HG02973 (cell line): Measurements from ENCODE around the gene PRDM11.

Experiments
- ATAC-seq: cut with Tn5 transposase; IDR thresholded peaks from one replicate; pipeline ENCODE4 v1.9.1; 2021; ENCODE audit warnings: moderate library complexity; ENCODE audit not compliant: unreplicated experiment

Gene PRDM11

GRCh38 chr11:45258982-45259530, 112.6 kb downstream of the PRDM11 start:
- ATAC-seq, result no peak

- no peak for ATAC-seq
Observed at GRCh38 chr11:45259592-45259991, 113.2 kb downstream of the PRDM11 start.

DNA sequence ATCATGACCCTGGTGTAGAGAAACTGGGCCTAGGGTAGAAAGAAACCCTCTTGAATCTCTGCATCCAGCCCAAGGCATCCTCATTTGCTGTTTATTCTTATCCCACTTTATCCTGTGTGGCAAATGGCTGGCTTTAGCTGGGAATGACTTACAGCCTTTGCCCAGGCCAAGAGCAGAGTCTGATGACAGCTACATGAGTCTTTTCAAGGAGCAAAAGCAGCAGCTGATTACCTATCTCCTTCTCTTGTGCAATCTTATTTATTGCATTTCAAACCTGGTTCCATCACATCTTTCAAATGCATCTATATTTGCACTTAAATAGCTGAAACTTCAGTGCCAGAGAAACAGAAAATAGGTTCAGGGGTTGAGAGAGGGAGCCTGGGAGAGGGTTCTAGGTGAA, 113.6 kb downstream of the PRDM11 start:
- no peak for ATAC-seq

DNA sequence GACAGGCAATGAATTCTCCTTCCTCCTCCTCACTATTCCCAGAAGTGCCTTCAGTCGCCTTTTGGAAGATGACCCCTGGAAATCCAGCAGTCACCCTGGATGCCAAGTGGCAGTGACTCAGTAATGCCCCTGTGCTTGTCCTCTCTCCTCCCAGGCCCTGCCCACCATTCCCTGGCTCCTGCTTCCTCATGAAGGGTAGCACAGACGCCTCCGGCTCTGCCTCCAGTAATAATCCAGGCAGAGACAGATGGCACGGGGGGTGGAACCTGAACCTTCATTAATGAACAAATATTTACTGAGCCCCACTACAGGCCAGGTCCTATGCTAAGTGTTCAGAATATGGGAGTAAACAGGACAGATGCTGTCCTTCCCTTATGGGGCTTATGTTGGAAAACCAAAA, 116.5 kb downstream of the PRDM11 start:
- ATAC-seq, result no peak

- no peak for ATAC-seq
Observed at GRCh38 chr11:45263773-45264172, 117.3 kb downstream of the PRDM11 start.

- no peak for ATAC-seq
Observed at GRCh38 chr11:45264839-45265515, 118.5 kb downstream of the PRDM11 start.

DNA sequence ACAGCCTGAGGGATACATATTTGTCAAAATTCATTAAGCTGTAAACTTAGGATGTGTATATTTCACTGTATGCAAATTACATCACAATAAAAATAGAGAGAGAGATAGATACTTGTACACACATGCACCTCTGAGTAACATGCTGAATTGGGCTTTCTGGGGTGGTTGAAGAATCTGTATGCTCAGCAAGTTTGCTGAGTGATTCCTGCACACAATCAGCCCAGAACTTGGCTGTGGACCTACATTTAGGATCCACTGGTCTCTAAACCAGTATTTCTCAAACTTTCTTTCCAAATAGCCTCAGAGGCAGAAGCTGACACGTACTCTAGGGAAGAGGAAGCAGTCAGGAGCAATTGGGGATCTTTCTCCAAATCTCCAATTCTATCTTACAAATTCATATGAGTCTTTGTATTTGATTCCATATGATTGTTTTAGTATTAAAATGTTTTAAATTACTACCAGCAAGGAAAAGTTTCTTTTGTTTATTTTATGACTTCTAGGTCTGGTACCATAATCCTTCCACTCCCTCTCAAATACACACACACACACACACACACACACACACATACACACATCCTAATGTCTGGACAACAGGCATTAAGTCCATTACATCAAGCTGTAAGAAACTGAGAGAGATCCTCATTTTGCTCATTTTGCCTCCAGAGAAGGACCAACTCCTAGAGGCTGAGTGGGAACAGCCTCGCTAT, 119.7 kb downstream of the PRDM11 start:
- ATAC-seq, result no peak

DNA sequence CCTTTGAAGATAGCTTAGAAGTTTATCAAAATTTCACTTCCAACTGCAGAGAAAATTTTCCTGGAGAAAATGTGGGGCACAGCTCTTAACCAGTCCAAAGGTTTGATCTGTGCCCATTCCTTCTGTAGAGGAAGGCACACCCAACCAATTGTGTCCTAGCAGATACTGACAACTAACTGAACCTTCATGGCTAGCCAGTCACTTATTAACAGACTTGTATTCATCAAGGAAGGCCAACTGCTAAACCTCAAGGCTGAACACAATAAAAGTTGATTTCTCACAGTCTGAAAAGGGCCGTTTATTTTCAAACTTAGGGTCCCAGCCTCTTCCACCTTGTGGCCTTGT, 120.2 kb downstream of the PRDM11 start:
- no peak for ATAC-seq

DNA sequence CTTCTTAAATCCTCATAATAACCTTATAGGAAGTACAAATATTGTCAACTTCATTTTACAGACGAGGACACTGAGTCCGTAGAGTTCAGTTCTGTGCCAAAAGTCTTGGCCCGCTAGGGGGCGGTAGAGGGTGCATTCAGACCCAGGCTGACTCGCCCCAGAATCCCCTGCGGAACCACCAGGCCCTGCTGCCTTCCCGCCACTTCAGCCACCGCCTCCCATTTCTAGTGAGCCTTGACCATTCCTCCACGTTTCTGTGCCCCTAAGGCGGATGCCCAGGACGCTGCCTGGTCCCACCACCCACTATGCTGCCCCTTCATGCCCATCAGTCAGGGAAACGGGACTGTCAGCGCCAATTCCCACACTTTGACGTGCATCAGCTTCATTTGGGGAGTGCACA, 120.6 kb downstream of the PRDM11 start:
- no peak for ATAC-seq

GRCh38 chr11:45267652-45268299, 121.3 kb downstream of the PRDM11 start:
- no peak for ATAC-seq

GRCh38 chr11:45269678-45270077, 123.2 kb downstream of the PRDM11 start:
- ATAC-seq, result no peak

DNA sequence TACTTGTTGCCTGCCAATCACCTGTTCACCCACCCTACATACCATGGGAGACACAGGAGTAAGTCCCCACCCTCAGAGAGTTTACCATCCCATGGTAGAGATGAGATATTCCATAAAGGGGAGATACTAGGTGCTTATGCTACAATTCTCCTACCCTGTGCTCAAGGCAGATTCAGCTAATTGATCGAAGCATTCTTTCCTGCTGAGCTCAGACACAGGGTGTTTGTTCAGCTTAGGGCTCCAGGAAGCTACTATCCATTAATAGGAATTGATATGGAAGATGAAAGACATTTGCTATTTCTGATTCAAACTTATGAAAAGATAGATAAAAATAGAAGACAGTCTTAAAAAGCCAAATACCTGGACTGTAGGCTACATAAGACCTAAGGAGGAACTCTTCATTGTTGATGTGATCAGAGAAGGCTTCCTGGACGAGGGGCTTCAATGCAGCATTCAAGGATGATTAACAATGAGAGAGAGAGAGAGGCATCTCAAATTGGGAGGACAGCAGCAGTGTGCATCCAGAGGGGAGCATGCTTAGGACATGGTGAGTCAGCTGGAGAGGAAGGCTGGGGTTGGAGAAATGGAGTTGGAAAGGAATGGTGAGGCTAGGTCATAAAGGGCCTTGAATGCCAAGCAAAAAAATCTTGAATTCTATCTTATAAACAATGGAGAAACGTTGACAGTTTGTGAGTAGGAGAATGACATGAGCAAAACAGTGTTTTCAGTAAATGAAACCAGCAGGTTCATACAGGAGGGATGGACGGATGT, 124.7 kb downstream of the PRDM11 start:
- no peak for ATAC-seq

DNA sequence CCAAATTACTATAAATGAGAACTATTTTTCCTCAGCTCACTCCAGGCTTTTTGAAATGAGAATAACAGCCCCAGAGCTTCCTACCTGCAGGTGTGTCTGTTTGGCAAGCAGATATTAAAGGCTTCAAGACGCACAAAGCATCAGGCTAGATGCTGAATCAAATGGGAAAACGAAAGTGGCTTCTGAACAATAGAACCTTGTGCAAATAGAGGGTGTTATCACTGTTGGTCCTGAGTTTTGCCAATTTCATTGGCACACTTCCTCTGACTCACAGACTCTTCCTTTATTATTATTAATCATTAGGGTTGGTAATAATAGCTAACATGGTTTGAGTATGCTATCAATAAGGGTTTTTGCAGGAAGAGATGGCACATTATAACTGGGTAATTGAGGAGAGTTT, 126.3 kb downstream of the PRDM11 start:
- no peak for ATAC-seq

- ATAC-seq, result no peak
Observed at GRCh38 chr11:45273509-45273908, 127.1 kb downstream of the PRDM11 start.

DNA sequence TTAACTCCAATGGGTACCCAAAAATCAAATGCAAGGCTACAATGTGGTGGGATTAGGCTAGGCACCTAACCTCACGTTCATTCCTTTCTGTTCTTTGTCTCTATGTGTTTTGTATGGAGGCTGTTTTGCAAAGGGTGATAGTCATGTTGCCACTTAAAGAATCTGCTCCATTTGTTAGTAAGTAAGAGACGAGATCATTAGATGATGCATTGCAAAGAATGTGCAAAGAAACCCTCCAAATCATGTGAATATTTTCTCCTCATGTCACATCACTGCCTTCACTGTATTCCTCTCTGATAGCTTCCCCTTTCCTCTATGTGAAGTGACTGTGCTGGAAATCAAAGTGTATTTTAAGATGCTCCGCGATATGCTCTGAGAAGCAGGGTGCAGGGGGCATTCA, 127.8 kb downstream of the PRDM11 start:
- no peak for ATAC-seq

DNA sequence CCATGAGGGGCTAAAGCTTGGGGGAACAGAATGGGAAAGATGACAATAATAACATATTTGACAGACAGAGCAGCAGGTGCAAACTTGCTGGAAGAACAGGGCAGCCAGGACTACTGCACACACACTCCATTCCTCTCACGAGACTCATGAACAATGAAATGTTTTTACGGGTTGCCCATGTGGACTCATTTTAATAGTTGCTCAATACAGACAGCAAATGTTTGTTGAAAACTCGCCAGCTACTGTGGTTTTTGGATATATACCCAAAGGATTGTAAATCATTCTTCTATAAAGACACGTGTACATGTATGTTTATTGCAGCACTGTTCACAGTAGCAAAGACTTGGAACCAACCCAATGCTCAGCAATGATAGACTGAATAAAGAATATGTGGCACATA, 129.4 kb downstream of the PRDM11 start:
- ATAC-seq, result no peak

GRCh38 chr11:45278714-45279113, 132.3 kb downstream of the PRDM11 start:
- no peak for ATAC-seq

DNA sequence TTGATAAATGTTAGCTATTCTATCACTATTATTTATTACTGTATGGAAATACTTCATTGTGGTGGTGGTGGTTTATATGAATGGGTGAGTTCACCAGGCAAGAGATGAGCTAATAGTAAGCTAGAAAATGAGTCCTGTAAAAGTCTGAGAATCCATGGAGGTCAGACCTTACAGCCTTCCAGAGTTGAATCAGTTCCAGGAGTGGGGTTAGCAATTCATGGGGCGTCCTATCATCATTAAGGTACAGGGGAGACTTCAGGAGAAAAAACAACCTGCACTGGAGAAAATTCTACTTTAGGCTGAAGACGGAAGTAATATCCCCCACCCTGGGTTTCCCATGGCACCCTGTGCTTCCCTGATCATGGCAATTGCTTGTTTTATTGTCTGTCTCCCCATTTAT, 133.2 kb downstream of the PRDM11 start:
- ATAC-seq, result no peak

DNA sequence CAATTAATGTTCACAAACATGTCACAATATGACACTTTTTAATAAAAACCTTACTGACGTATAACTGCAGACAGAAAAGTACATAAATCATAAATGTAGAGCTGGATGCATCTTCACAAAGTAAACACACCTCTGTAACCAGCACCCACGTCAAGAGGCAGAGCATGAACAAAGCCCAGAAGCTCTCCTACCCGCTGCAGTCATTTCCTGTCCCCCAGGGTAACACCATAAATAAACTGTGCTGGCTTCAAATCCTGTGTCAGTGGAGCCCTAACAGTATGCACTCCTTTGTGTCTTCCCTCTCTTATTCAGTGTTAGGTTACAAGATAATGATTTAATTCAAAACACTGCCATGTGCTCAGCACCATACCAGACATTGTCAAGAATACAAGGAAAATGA, 134.0 kb downstream of the PRDM11 start:
- ATAC-seq, result no peak

- ATAC-seq, result no peak
Observed at GRCh38 chr11:45282081-45282480, 135.6 kb downstream of the PRDM11 start.
